ENCODE results near the gene KCP. TPM values are rescaled to one million over a fixed set of nuclear protein-coding genes. Genes with fewer than 3 reads are reported as not detected.

KCP gene
- total and polyA plus RNA-seq, 3 experiments from 2014 or later: 0.84 to 1.1 TPM; not detected in 1

- no peak for DNase-seq
- Mint-ChIP-seq H3K27ac (peak overlapping the region in 7 of 8 donors; percentile 3 to 82 (median 49)), H3K36me3 (peaks cover 0 to 4% (median 0%) of the 10 kb centered on the region in 3 donors), H3K4me3 (peak overlapping the region; percentile 17 to 90 (median 70)), H3K9me3 (no peaks in the 10 kb centered on the region), H3K27me3 (peaks cover 9 to 14% of the 10 kb centered on the region in 2 donors), H3K4me1 (peaks cover 27 to 39% (median 27%) of the 10 kb centered on the region in 3 donors)
- H3K9me3 ChIP-seq (ENCODE audit: low read length): no peaks in the 10 kb centered on the region
- POLR2A ChIA-PET: no interaction called here
- CTCF ChIA-PET: no interaction called here
- peaks cover 14% of the 10 kb centered on the region for H3K27me3 ChIP-seq (ENCODE audit: insufficient read depth, low read length, poor library complexity, severe bottlenecking)
- H3K27ac ChIP-seq (ENCODE audit: low read depth, low read length): no peak overlapping the region
- H3K36me3 ChIP-seq (ENCODE audit: insufficient read depth, low read length): no peaks in the 10 kb centered on the region
- no peak overlapping the region for H3K4me3 ChIP-seq (ENCODE audit: low read length)
- H3K4me1 ChIP-seq (ENCODE audit: insufficient read depth, low read length): peaks cover 8% of the 10 kb centered on the region
Measured at GRCh38 chr7:128941323-128941890, 30.9 kb upstream of the KCP start.

DNA sequence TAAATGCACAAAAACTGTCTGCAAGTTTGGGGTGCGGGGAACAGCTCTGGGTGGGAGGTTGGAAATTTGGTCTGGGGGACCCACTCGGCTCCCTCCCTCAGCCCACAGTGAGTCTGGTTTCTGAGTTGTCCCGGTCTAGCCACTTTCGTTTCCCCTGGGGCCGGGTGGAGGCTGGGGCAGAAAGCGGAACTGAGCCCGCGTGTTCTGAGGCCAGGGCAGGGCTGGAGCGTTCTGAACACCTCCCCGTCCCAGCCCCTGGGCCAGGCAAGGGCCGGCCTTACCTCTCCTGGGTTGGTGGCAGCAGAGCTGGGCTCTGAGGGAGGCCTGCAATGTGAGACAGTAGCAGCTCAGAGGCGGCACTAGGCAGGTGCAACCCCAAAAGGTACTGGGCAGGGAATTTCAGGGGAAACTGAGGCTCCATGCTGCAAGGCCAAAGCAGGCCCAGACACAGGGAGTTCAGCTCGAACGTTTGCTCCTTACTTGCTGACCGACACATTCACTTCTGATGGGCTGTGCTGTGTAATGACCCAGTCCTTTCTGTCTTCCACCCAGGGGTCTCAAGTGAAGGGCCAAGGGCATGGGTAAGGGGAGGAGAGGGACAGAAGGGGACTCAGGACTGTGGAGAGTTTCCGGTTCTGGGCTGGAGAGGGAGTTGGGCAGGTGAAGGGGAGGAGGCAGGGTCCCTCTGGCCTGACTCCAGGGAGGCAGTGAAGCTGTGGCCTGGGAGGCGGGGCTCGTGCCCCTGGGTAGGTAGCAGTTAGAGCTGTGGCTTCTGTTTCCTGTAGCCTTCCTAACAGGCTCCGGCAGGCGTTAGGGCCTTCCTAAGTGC lies 30.2 kb upstream of the KCP start:
- POLR2A ChIA-PET: interaction anchor here (0.5 kb wide), 1 partner anchor 569 kb away, joined by 3 read pairs; no protein-coding TSS in a partner anchor
- Histone ChIP-seq H3K4me1 (ENCODE audit: insufficient read depth, low read length) (peaks cover 8% of the 10 kb centered on the region), H3K27me3 (ENCODE audit: insufficient read depth, low read length, poor library complexity, severe bottlenecking) (peaks cover 14% of the 10 kb centered on the region), H3K36me3 (ENCODE audit: insufficient read depth, low read length) (no peaks in the 10 kb centered on the region), H3K9me3 (ENCODE audit: low read length) (no peaks in the 10 kb centered on the region), H3K4me3 (ENCODE audit: low read length) (no peak overlapping the region), H3K27ac (ENCODE audit: low read depth, low read length) (no peak overlapping the region)
- CTCF ChIA-PET: interaction anchor here (0.9 to 1.1 kb wide), 2 partner anchors 11 to 151 kb away, joined by 3 read pairs; no protein-coding TSS in a partner anchor
- H3K27ac Mint-ChIP-seq: peak overlapping the region in 7 of 8 donors; percentile 3 to 82 (median 52)
- H3K27me3 Mint-ChIP-seq: peaks cover 9 to 14% of the 10 kb centered on the region in 2 donors
- H3K4me1 Mint-ChIP-seq: peaks cover 27 to 39% (median 27%) of the 10 kb centered on the region in 3 donors
- peaks cover 0 to 4% (median 0%) of the 10 kb centered on the region in 3 donors for H3K36me3 Mint-ChIP-seq
- H3K4me3 Mint-ChIP-seq: peak overlapping the region; percentile 19 to 90 (median 84)
- no peaks in the 10 kb centered on the region for H3K9me3 Mint-ChIP-seq
- DNase-seq: peak in 1 of 5 donors; percentile 48

GRCh38 chr7:128939861-128940410 lies 29.4 kb upstream of the KCP start:
- POLR2A ChIA-PET: interaction anchor here (0.5 kb wide), 1 partner anchor 568 kb away, joined by 3 read pairs; no protein-coding TSS in a partner anchor

GRCh38 chr7:128939075-128939860 lies 28.8 kb upstream of the KCP start:
- Histone ChIP-seq H3K4me1 (ENCODE audit: insufficient read depth, low read length) (peaks cover 8% of the 10 kb centered on the region), H3K27ac (ENCODE audit: low read depth, low read length) (no peak overlapping the region), H3K36me3 (ENCODE audit: insufficient read depth, low read length) (no peaks in the 10 kb centered on the region), H3K27me3 (ENCODE audit: insufficient read depth, low read length, poor library complexity, severe bottlenecking) (peaks cover 14% of the 10 kb centered on the region), H3K9me3 (ENCODE audit: low read length) (no peaks in the 10 kb centered on the region), H3K4me3 (ENCODE audit: low read length) (no peak overlapping the region)
- Mint-ChIP-seq H3K4me3 (peak overlapping the region; percentile 84 to 91 (median 87)), H3K9me3 (no peaks in the 10 kb centered on the region), H3K36me3 (peaks cover 0 to 4% (median 0%) of the 10 kb centered on the region in 3 donors), H3K27me3 (peaks cover 9 to 19% of the 10 kb centered on the region in 2 donors), H3K27ac (peak overlapping the region in 4 of 8 donors; percentile 33 to 81 (median 60)), H3K4me1 (peaks cover 27 to 39% (median 27%) of the 10 kb centered on the region in 3 donors)
- ChIA-PET CTCF (interaction anchor here (0.9 to 1.1 kb wide), 2 partner anchors 19 to 152 kb away, joined by 3 to 4 read pairs; no protein-coding TSS in a partner anchor), POLR2A (no interaction called here)
- no peak for DNase-seq

More at GRCh38 chr7:128939861-128940410, 29.4 kb upstream of the KCP start:
- Histone ChIP-seq H3K36me3 (ENCODE audit: insufficient read depth, low read length) (no peaks in the 10 kb centered on the region), H3K9me3 (ENCODE audit: low read length) (no peaks in the 10 kb centered on the region), H3K27ac (ENCODE audit: low read depth, low read length) (no peak overlapping the region), H3K27me3 (ENCODE audit: insufficient read depth, low read length, poor library complexity, severe bottlenecking) (peaks cover 14% of the 10 kb centered on the region), H3K4me1 (ENCODE audit: insufficient read depth, low read length) (peaks cover 8% of the 10 kb centered on the region), H3K4me3 (ENCODE audit: low read length) (no peak overlapping the region)
- H3K4me1 Mint-ChIP-seq: peaks cover 27 to 39% (median 27%) of the 10 kb centered on the region in 3 donors
- CTCF ChIA-PET: interaction anchor here (0.9 to 1.1 kb wide), 3 partner anchors 10 to 152 kb away, joined by 3 to 4 read pairs (median 3); no protein-coding TSS in a partner anchor
- no peaks in the 10 kb centered on the region for H3K9me3 Mint-ChIP-seq
- H3K36me3 Mint-ChIP-seq: peaks cover 0 to 4% (median 0%) of the 10 kb centered on the region in 3 donors
- DNase-seq: no peak
- H3K4me3 Mint-ChIP-seq: peak overlapping the region; percentile 84 to 91 (median 87)
- peak overlapping the region in 4 of 8 donors; percentile 23 to 81 (median 64) for H3K27ac Mint-ChIP-seq
- H3K27me3 Mint-ChIP-seq: peaks cover 9 to 19% of the 10 kb centered on the region in 2 donors

- peak overlapping the region in 5 of 8 donors; percentile 60 to 90 (median 84) for H3K27ac Mint-ChIP-seq
- DNase-seq: no peak
- Histone ChIP-seq H3K4me1 (ENCODE audit: insufficient read depth, low read length) (peaks cover 8% of the 10 kb centered on the region), H3K36me3 (ENCODE audit: insufficient read depth, low read length) (no peaks in the 10 kb centered on the region), H3K27me3 (ENCODE audit: insufficient read depth, low read length, poor library complexity, severe bottlenecking) (peaks cover 14% of the 10 kb centered on the region), H3K9me3 (ENCODE audit: low read length) (no peaks in the 10 kb centered on the region), H3K27ac (ENCODE audit: low read depth, low read length) (no peak overlapping the region), H3K4me3 (ENCODE audit: low read length) (peak overlapping the region; percentile 53)
- H3K4me1 Mint-ChIP-seq: peaks cover 27 to 40% (median 29%) of the 10 kb centered on the region in 3 donors
- ChIA-PET CTCF (no interaction called here), POLR2A (no interaction called here)
- H3K9me3 Mint-ChIP-seq: no peaks in the 10 kb centered on the region
- peaks cover 9 to 19% of the 10 kb centered on the region in 2 donors for H3K27me3 Mint-ChIP-seq
- peak overlapping the region; percentile 84 to 92 (median 88) for H3K4me3 Mint-ChIP-seq
- H3K36me3 Mint-ChIP-seq: peaks cover 0 to 4% (median 0%) of the 10 kb centered on the region in 3 donors
Measured at GRCh38 chr7:128938544-128939074, 28.1 kb upstream of the KCP start.

DNA sequence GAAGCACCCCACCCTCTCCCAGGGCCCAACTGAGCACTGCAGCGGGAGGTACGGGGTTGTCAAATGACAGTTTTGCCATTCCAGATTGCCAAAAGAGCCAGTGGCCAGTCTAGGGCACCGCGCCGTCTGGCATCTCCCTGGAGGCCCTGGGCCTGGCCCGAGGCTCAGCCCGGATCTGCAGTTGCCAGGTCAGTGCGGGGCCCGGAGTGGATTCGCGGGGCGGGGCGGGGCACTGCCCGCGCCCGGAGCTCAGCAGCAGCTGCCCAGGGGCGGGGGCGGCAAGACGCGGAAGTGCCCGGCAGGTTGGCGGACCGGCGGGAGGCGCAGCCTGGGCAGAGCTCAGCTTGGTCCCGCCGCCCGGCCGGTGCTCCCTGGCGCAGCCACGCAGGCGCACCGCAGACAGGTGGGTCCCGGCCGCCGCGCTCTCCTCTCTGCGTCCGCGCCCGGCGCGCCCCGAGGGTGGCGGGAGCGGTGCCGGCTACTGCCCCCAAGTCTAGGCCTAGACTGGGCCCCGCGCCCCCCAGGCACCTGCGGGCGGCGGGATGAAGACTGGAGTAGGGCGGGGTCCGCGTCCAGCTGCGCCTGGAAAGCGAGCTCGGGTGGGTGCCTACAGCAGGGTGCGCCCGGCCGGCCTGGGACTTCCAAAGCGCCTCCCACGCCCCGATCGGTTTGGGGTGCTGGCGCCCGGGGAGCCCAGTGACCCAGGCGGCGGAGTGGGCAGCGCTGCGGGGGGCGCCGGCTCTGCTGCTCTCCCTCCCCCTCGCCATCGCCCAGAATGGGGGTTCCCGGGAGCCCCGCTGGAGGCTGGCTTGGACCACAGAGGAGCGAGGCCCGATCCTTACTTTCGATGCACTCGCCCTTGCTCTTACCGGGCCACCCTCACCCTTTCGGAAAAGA lies 27.4 kb upstream of the KCP start, which contains the start of gene IRF5:
Gene IRF5 (plus strand): TSS at position 281 of the 897 bp plus-strand sequence. CDS start 4,155 bp downstream, outside the sequence.
- ChIA-PET POLR2A (no interaction called here), CTCF (no interaction called here)
- Histone ChIP-seq H3K27me3 (ENCODE audit: insufficient read depth, low read length, poor library complexity, severe bottlenecking) (peaks cover 14% of the 10 kb centered on the region), H3K36me3 (ENCODE audit: insufficient read depth, low read length) (no peaks in the 10 kb centered on the region), H3K9me3 (ENCODE audit: low read length) (no peaks in the 10 kb centered on the region), H3K4me1 (ENCODE audit: insufficient read depth, low read length) (peaks cover 15% of the 10 kb centered on the region), H3K4me3 (ENCODE audit: low read length) (peak within 1 kb of the TSS; percentile 53), H3K27ac (ENCODE audit: low read depth, low read length) (no peak within 1 kb of the TSS)
- Mint-ChIP-seq H3K36me3 (peaks cover 0 to 4% (median 0%) of the 10 kb centered on the region in 3 donors), H3K9me3 (no peaks in the 10 kb centered on the region), H3K27ac (peak within 1 kb of the TSS in 7 of 8 donors; percentile 4 to 90 (median 69)), H3K27me3 (peaks cover 9 to 22% of the 10 kb centered on the region in 2 donors), H3K4me3 (peak within 1 kb of the TSS; percentile 84 to 92 (median 88)), H3K4me1 (peaks cover 34 to 48% (median 36%) of the 10 kb centered on the region in 3 donors)
- no peak for DNase-seq

All from CD8-positive, alpha-beta memory T cell (primary cell).